ENCODE data around the gene LIN28A. TPM values are rescaled to one million over a fixed set of nuclear protein-coding genes. Genes with fewer than 3 reads are reported as not detected.
"Not testable (repeated sequence)": the region's sequence is repeated elsewhere in the genome, so short reads cannot be mapped to it uniquely, and the experiment has no call there.

LIN28A gene
- total RNA-seq, 4 donors from 2014 or later, result not detected

DNA sequence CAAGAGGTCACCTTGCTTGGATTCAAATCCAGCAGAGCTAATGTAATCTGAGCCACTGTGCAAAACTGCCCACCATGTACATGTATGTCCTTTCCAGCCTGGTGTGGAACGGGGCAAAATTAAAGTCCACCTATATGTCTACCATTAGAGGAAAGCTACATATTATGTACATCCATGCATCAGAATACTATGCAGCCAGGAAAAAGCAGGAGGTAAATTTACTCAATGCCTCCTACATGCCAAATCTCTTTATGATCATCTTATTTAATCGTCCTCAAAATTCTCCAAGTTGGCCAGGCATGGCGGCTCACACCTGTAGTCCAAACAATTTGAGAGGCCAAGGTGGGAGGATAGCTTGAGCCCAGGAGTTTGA, 31.8 kb upstream of the LIN28A start:
- Histone ChIP-seq H3K27ac (peak overlapping the region in 1 of 4 donors; percentile 10), H3K36me3 (no peaks in the 10 kb centered on the region), H3K9me3 (no peaks in the 10 kb centered on the region), H3K4me1 (peaks cover 0 to 14% (median 0%) of the 10 kb centered on the region in 4 donors), H3K27me3 (no peaks in the 10 kb centered on the region), H3K4me3 (no peak overlapping the region)
- DNase-seq, result no peak
- no peak for TF ChIP-seq POLR2A (IDR thresholded peaks at IDR 0.05)

DNA sequence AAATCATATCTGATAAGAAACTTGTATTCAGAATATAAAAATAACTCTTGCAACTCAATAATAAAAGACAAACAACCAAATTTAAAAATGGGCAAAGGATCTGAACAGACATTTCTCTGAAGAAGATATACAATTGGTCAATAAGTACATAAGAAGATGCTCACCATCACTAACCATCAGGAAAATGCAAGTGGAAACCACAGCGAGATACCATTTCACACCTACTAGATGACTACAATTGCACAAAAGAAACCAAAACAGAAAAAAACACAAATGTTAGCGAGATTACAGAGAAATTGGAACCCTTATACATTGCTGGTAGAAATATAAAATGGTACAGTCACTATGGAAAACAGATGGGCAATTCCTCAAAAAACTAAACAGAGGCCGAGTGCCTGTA, 26.5 kb upstream of the LIN28A start:
- H3K36me3 ChIP-seq, result no peaks in the 10 kb centered on the region
- H3K27me3 ChIP-seq, result no peaks in the 10 kb centered on the region
- no peaks in the 10 kb centered on the region for H3K9me3 ChIP-seq
- TF ChIP-seq, protein P1, sequence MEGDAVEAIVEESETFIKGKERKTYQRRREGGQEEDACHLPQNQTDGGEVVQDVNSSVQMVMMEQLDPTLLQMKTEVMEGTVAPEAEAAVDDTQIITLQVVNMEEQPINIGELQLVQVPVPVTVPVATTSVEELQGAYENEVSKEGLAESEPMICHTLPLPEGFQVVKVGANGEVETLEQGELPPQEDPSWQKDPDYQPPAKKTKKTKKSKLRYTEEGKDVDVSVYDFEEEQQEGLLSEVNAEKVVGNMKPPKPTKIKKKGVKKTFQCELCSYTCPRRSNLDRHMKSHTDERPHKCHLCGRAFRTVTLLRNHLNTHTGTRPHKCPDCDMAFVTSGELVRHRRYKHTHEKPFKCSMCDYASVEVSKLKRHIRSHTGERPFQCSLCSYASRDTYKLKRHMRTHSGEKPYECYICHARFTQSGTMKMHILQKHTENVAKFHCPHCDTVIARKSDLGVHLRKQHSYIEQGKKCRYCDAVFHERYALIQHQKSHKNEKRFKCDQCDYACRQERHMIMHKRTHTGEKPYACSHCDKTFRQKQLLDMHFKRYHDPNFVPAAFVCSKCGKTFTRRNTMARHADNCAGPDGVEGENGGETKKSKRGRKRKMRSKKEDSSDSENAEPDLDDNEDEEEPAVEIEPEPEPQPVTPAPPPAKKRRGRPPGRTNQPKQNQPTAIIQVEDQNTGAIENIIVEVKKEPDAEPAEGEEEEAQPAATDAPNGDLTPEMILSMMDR (IDR thresholded peaks at IDR 0.05), result no peak
- no peak for TF ChIP-seq POLR2A (IDR thresholded peaks at IDR 0.05)
- no peaks in the 10 kb centered on the region for H3K4me1 ChIP-seq
- no peak for DNase-seq
- no peak overlapping the region for H3K4me3 ChIP-seq
- H3K27ac ChIP-seq, result no peak overlapping the region

DNA sequence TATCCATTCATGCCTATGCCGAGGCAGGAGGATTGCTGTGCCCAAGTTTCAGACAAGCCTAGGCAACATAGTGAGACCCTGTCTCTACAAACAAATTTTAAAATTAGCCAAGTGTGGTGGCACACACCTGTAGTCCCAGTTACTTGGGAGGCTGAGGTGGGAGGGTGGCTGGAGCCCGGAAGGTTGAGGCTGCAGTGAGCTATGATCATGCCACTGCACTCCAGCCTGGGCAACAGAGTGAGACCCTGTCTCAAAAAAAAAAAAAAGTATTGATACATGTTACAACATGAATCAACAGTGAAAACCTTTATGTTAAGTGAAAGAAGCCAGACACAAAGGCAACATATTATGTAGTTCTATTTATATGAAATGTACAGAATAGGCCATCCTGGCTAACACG, 25.6 kb upstream of the LIN28A start:
- not testable (repeated sequence) for H3K9me3 ChIP-seq, H3K4me3 ChIP-seq, DNase-seq, H3K4me1 ChIP-seq, H3K27me3 ChIP-seq, H3K27ac ChIP-seq, H3K36me3 ChIP-seq

DNA sequence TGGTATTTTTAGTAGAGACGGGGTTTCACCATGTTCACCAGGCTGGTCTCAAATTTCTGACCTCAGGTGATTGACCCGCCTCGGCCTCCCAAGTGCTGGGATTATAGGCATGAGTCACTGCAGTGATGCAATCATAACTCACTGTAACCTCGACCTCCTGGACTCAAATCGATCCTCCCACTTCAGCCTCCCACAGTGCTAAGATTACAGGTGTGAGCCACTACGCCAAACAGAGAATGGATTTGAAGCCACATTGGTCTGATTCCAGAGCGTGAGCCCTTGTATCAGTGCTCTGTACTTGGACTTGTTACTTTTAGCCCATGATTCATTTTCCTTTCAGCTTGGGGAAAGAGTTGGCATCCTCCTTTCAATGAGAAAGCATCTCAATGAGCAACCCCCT, 23.2 kb upstream of the LIN28A start:
- peak in 1 of 3 donors; percentile 66 for DNase-seq
- Histone ChIP-seq H3K9me3 (no peaks in the 10 kb centered on the region), H3K36me3 (no peaks in the 10 kb centered on the region), H3K4me1 (no peaks in the 10 kb centered on the region), H3K4me3 (no peak overlapping the region), H3K27ac (no peak overlapping the region), H3K27me3 (no peaks in the 10 kb centered on the region)
- no peak for TF ChIP-seq POLR2A (IDR thresholded peaks at IDR 0.05)
- TF ChIP-seq, protein P1 (IDR thresholded peaks at IDR 0.05), result no peak

DNA sequence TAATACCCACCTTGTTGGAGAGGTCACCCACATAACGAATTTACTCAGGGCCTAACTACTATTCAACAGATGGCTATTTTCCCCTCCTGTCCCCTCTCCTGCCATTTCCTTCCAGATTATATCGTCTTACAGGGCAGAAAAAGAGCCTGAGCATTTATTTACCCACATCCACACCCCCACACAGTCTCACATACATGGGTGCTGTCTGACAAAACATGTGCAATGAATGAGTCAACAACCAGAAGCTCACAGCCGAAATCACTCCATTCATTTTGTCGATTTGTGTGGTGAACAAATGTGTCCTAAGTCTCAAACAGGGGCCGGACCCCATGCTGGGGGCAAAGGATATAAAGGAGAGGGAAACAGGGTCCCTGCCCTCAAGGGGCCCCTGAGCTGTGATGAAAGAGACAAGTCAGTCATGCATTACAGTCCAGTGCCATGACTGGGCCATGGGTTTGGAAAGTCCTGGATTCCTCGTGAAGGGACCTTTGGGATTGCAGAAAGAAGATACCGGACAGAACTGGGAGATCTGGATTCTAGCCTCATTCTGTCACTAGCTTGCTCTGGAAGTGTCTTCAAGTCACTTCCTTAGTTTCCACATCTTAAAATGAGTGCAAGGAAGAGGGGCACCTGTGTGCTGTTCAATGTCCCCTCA, 21.7 kb upstream of the LIN28A start:
- Histone ChIP-seq H3K9me3 (no peaks in the 10 kb centered on the region), H3K36me3 (no peaks in the 10 kb centered on the region), H3K27me3 (no peaks in the 10 kb centered on the region), H3K4me3 (no peak overlapping the region), H3K4me1 (no peaks in the 10 kb centered on the region), H3K27ac (no peak overlapping the region)
- TF ChIP-seq POLR2A (IDR thresholded peaks at IDR 0.05), result no peak
- TF ChIP-seq, protein P1 (IDR thresholded peaks at IDR 0.05), result no peak
- DNase-seq, result no peak

DNA sequence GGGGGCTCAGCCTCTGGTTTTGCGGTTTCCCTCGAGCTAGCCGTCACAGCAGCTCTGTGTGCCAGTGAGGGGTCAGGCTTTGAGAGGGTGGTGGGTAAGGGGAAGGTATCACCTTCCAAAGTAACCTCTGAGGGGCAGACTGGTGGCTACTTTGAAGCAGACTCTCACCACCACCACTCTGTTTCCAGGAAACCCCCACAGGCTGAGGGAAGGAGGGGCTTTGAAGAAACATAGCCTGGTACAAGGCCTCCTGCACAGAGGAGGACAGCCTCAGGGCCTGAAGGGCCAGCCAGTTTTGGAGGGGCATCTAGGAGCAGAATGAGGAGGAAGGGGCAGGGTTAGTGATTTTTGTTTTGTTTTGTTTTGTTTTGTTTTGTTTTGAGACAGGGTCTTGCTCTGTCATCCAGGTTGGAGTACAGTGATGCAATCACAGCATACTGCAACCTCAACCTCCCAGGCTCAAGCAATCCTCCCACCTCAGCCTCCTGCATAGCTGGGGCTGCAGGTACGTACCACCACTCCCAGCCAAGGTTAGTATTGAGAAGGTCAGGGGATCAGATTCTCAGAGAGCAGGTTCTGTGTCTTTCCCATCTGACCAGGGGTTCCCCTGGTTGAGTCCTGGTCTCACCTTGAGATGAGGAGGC, 20.9 kb upstream of the LIN28A start:
- Histone ChIP-seq H3K36me3 (no peaks in the 10 kb centered on the region), H3K27me3 (no peaks in the 10 kb centered on the region), H3K27ac (no peak overlapping the region), H3K4me3 (no peak overlapping the region), H3K9me3 (no peaks in the 10 kb centered on the region), H3K4me1 (no peaks in the 10 kb centered on the region)
- DNase-seq, result no peak
- TF ChIP-seq, protein P1 (IDR thresholded peaks at IDR 0.05), result no peak
- no peak for TF ChIP-seq POLR2A (IDR thresholded peaks at IDR 0.05)

Measured in Peyer's patch (tissue), 4 donors.